GM19099 (cell line): ENCODE data around the gene OTUB2.

ENCODE experiments used
- POLR2A ChIP-seq: IDR thresholded peaks from 3 replicates; pipeline ENCODE4 v1.6.1; 2011; ENCODE audit warnings: low read depth; ENCODE audit not compliant: insufficient read length; ENCODE audit errors: extremely low read depth

The OTUB2 gene

GRCh38 chr14:94027566-94028449, 1.7 kb downstream of the OTUB2 start:
- TF ChIP-seq POLR2A = no peak

- TF ChIP-seq POLR2A = no peak
Measured at GRCh38 chr14:94028450-94028826, 2.3 kb downstream of the OTUB2 start.

GRCh38 chr14:94029265-94029664, 3.1 kb downstream of the OTUB2 start:
- TF ChIP-seq POLR2A = no peak

- TF ChIP-seq POLR2A = no peak
Measured at GRCh38 chr14:94029671-94030203, 3.6 kb downstream of the OTUB2 start.

- no peak for TF ChIP-seq POLR2A
Measured at GRCh38 chr14:94030571-94030970, 4.4 kb downstream of the OTUB2 start.

- TF ChIP-seq POLR2A = no peak
Measured at GRCh38 chr14:94031161-94031882, 5.2 kb downstream of the OTUB2 start.

- TF ChIP-seq POLR2A = no peak
Measured at GRCh38 chr14:94031883-94032279, 5.7 kb downstream of the OTUB2 start.

- no peak for TF ChIP-seq POLR2A
Measured at GRCh38 chr14:94034886-94035285, 8.7 kb downstream of the OTUB2 start.

- no peak for TF ChIP-seq POLR2A
Measured at GRCh38 chr14:94036313-94037167, 10.4 kb downstream of the OTUB2 start.

- no peak for TF ChIP-seq POLR2A
Measured at GRCh38 chr14:94037954-94038353, 11.8 kb downstream of the OTUB2 start.

- no peak for TF ChIP-seq POLR2A
Measured at GRCh38 chr14:94038510-94038909, 12.4 kb downstream of the OTUB2 start.

GRCh38 chr14:94038921-94039629, 12.9 kb downstream of the OTUB2 start:
- TF ChIP-seq POLR2A = no peak

- TF ChIP-seq POLR2A = no peak
Measured at GRCh38 chr14:94040247-94040646, 14.1 kb downstream of the OTUB2 start.

GRCh38 chr14:94040796-94041195, 14.7 kb downstream of the OTUB2 start:
- no peak for TF ChIP-seq POLR2A

GRCh38 chr14:94041551-94042346, 15.6 kb downstream of the OTUB2 start:
- no peak for TF ChIP-seq POLR2A
